Stimulated activated CD8-positive, alpha-beta memory T cell treated with anti-CD3 and anti-CD28 coated beads, Interleukin-7, amount 100 ng/mL, for 4 hours (primary cell): Measurements from ENCODE around the gene RUSF1.
"Not testable (repeated sequence)": the region's sequence is repeated elsewhere in the genome, so short reads cannot be mapped to it uniquely, and the experiment has no call there.

ENCODE experiments used
- DNase-seq, 2 donors: peaks; one replicate each; pipeline ENCODE4 v3.0.0-alpha.2; 2020; ENCODE audit warnings: low read depth in 2 of 2

RUSF1 gene

DNA sequence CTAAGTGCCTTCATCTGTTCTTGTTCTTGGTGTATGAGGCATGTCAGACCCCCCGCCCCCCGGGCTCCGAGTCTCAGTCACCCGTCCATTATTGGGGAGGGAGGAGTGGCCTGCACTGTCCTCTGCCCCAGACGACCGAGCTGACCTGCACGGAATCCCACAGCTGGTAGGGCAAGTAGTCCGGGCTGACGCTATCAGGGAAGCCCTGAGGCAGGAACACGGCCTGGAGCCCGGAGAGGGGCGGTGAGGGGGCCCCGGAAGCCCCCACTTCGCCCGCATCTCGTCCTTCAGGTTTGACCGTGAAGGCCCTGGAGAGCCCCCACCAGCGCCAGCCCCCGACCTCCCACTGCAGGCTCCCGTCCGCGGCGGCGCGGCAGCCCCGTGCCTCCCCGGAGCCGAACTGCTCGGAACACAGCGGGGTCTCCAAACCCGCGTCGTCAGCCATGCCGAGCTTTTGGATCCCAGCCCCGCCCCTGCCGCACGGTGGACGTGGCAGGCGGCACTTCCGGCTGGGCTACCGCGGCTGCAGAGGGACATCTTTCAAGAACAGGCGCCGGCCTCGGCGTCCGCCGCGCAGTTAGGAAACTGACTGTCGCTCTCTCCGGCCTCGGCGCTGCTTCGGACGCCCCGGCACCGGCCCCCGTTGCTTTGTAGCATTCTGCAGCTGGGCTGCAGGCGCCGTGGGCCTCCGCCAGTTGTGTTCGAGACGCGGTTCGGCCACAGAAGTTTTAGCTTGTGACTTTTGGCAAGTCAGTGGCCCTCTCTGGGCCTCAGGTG lies at the start of gene RUSF1:
RUSF1 (minus strand) TSS at position 463 of the 777 bp plus-strand sequence; CDS start at position 445, 18 bp downstream.
- DNase-seq = peak; percentile 66 to 78

DNA sequence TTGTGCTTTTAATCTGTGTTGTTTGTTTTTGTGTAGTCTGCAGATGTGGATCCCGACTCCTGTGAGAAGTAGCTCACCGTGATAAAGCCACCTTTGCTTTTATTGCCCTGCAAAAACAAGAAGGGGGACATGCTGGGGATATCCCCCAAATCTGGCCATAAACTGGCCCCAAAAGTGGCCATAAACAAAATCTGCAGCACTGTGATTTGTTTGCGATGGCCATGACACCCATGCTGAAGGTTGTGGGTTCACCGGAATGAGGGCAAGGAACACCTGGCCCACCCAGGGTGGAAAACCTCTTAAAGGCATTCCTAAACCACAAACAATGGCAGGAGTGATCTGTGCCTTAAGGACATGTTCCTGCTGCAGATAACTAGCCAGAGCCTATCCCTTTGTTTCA lies 34.6 kb upstream of the RUSF1 start:
- DNase-seq = no peak

DNA sequence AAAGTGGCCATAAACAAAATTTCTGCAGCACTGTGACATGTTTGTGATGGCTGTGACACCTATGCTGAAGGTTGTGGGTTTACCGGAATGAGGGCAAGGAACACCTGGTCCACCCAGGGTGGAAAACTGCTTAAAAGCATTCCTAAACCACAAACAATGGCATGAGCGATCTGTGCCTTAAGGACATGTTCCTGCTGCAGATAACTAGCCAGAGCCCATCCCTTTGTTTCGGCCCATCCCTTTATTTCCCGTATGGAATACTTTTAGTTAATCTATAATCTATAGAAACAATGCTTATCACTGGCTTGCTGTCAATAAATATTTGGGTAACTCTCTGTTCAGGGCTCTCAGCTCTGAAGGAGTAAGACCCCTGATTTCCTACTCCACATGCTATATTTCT lies 31.6 kb upstream of the RUSF1 start:
- not testable (repeated sequence) for DNase-seq

DNA sequence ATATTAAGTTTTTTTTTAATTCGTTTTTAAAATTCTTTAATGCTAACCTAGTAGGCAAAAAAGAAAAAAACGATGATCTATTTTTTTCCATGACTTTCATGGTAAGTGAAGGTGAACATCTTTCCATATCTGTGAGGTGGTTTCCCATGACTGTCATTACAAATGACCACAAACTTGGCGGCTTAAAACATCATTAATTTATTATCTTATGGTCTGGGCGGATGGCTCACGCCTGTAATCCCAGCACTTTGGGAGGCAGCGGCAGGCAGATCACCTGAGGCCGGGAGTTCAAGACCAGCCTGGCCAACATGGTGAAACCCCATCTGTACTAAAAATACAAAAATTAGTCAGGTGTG lies 30.0 kb upstream of the RUSF1 start:
- not testable (repeated sequence) for DNase-seq

DNA sequence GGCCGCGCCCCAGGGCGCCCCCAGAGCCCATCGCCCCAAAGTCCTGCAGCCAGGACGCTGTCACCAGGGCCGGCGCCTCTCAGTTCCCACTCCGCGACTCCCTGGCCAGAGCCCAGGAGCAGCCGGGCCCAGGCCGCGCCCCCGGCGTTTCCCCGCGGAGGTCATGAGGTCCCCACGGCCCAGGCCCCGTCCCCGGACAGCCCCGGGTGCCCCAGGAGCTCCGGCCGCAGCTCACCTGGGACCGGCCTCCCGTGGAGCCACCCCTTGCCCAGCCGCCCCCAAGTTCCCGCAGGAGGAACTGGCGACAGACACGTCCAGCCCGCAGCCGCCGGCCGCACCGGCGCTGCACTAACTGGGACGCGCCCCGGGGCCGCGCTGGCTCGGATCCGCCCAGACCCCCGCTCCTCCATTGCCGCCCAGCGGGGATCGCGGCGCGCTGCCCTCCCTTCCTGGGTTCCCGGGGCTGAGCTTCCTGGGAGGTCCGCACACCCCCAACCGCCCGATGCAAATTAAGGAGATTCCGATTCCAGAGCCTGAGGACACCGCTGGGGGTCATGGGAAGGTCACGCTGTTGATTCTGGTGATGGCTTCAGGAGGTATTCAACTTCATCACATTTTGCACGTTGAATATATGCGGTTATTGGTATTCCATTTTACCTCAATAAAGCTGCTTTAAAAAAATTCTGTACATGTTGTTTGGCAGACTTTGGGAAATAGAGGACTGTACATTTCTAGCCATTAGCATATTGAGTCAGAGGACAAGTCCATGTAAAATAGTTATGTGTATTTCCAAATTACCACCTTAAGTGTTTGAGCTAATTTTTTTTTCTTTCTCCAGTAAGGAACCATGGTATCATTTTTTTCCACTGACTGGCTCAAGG lies 29.4 kb upstream of the RUSF1 start:
- no peak for DNase-seq

DNA sequence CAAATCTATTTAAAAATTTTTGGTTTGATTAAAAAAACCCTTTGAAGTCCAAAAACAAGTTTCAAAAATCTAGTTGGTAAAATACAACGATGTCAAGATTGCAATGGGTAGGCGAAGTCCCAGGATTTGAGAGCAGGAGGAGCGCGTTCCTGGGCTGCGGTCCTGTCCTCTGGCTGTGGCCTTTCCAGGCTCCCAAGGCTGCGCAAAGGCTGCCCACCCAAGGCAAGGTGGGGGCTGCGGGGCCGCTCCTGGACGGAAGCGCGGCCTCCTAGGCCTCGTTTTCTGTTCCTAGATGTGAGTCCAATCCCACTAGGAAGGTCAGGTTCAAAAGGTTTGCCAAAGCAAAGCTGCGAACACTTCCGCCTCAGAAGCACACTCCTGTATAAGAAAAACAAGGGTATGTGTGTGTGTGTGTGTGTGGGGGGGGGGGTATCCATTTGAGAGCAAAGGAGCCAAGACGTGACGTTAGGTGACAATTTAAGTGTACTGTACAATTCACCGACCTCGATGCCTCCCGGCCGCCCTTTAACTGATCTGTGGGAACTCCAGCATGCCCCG lies 28.7 kb upstream of the RUSF1 start:
- no peak for DNase-seq

DNA sequence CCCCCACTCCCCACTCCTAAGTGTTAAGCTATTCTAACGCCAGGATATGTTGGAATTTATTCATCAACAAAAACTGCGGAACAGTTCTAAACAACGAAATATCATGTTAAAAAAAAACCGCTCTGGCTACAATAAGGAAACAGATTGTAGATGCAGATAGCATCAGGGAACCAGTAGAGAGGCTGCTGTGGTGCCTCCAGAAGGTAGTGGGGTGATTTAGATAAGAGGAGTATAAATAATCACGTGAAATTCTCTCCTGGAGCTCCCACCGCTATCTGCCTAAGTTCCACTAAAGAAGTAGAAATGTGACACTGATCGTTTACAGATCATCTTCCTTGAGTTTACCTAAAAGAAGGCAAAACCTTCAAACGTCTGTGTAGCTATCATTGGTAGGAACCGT lies 27.5 kb upstream of the RUSF1 start:
- no peak for DNase-seq

DNA sequence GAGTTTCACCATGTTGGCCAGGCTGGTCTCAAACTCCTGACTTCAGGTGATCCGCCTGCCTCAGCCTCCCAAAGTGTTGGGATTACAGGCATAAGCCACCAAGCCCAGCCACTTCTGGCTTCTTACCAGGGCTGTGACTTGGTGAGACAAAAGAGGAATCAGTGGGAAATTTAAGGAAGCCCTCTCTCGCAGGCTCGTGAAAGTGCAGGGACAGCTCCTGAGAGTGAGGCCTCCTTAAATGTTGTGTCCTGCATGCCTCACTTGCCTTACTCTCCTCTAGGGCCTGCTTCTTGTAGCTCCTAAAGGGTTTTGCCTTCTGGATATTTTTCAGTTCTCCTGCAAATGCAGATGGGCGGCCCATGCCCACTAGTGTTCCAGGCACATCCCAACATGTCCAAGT lies 24.7 kb upstream of the RUSF1 start:
- DNase-seq = no peak

DNA sequence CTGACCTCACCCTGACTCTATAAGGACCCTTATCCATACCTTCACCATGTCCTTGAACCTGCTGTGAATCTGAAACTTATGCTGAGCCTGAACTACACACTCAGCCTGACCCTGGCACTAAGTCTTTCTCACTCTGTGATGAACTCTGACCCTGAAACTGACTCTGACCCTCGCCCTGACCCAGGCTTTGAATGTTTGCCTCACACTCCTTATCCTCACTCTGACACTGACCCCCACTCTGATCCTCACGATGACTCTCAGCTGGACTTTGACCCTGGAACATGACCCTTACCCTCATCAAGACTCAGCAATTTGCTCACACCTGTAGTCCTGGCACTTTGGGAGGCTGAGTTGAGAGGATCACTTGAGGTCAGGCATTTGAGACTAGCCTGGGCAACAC lies 23.9 kb upstream of the RUSF1 start:
- DNase-seq = no peak

DNA sequence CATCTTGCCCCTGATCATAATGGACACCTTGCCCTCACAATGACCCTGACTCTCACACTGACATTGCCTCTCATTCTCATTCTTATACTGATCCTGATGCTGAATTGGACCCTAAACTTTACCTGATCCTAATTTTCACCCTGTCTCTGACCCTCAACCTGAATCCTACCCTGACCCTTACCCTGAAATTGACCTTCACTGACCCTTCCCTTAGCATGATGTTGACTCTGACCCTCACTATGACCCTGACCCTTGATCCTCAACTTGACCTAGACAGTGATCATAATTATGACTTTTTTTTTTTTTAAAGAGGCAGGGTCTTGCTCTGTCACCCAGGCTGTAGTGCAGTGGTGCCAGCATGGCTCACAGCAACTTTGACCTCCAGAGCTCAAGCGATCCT lies 22.9 kb upstream of the RUSF1 start:
- DNase-seq = no peak

DNA sequence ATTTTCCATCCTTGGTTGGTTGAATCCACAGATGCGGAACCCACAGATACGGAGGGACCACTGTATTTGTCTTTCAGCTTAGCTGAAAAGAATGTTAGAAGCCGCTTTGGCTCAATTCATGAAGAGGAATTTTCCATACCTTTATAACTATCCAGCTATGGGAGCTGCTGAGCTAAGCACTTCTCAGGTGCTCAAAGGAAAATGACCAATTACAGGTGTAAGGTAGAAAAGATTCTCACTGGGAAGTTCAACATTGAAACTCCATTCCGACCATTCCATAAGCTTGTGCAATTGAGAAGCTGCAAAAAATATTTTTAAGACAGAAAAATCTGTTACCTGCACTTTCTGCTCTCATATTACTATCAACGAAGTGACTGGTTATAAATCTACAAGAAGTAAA lies 22.2 kb upstream of the RUSF1 start:
- no peak for DNase-seq

DNA sequence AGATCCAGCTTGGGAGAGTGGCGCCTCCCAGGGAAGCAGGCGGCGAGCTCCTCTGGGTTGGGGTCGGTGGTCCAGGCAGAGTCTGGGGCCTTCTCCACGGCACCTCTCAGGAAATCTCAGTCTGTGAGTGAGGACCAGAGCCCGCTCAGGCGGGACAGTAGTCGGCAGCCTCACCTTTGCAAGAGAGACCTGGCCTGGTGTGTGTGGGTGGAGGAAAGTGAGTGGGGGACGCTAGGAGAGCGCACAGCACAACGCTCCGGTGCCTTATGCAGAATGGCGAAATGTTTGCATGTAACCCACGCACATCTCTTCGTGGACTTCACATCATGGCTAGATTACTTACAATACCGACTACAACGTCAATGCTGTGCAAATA lies 21.7 kb upstream of the RUSF1 start:
- DNase-seq = no peak

DNA sequence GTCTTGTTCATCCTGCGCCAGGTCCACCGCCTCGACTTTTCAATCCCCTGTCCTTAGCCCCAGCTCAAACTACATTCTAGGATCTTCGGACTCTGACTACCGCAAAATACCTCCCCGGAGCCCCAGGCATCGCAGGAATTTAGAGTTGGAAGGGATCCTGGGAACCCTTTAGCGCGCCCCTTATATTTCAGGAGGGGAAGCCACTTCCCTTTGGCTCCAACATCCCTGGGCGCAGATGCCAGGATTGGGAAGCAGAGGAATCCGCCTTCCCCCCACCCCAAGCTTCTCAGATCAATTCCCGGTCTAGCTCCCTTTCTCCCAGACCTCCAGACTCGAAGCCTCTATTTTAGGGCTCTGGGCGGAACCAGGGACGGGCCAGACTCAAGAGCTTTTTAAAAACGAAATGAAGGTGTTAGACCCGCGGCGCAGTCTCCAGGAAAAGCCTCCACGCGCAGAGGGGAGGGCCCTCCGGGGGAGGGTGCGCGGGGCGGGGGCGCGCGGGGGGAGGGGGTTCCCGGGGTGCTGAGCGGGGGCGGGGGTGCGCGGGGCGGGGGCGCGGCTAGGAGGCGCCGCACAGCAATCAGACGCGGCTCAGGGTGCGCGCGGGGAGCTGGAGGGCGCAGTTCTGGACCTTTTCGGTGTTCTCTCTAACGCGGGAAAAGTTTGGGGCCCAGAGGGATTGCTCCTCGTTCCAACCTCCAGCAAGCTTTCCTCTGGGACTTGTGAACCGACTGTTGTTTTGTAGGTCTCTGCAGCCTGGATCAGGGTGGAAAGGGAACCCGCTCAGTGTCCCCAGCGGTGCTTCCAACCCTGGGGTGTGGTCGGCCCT lies 21.1 kb upstream of the RUSF1 start:
- peak in 1 of 2 donors; percentile 4 for DNase-seq

DNA sequence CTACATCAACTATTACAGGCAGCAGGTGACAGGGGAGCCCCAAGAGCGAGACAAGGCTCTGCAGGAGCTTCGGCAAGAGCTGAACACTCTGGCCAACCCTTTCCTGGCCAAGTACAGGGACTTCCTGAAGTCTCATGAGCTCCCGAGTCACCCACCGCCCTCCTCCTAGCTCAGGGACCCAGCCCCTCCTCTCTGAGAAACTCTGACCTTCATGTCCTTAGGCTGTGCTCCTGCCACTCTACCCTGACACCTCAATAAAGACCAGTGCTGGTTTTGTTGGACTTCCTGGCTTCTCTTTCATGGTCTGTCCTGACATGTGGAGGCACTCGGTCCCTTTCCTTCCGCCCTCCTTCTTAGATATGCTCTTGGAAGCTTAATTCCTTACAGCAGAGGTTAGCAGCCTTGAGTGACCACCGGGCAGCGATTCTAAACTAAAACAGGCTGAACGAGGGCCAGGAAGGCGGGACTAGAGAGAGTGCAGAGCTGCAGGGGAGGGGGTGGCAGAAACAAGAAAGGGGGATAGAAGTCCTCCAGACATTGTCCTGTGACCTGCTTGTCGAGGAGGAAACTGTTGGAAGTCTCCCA lies 20.4 kb upstream of the RUSF1 start:
- DNase-seq = no peak

DNA sequence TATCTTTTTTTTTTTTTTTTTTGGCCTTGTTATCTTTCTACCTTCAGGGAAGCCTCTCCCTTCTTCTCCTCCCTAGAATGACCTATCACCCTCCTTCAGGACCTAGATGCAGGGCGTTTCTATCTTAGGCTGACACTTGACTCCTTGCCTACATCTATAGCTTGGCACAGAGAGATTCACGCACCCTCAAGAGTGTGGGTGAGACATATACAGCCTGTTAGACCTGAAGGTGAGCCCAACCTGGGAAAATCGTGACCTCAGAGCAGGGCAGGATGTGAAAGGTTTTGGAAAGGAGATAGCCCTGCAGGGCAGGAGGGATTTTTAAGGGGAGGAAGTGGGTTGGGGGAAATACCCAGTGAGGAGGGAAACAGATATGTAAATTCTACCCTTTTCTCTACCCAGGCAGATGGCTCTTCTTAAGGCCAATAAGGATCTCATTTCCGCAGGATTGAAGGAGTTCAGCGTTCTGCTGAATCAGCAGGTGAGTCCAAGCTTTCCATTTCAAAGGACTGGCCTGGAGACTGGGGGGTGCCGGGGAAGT lies 19.6 kb upstream of the RUSF1 start, which contains the start of gene AHSP:
AHSP (plus strand) TSS at position 167 of the 541 bp plus-strand sequence; CDS start at position 407, 240 bp downstream.
- no peak for DNase-seq

DNA sequence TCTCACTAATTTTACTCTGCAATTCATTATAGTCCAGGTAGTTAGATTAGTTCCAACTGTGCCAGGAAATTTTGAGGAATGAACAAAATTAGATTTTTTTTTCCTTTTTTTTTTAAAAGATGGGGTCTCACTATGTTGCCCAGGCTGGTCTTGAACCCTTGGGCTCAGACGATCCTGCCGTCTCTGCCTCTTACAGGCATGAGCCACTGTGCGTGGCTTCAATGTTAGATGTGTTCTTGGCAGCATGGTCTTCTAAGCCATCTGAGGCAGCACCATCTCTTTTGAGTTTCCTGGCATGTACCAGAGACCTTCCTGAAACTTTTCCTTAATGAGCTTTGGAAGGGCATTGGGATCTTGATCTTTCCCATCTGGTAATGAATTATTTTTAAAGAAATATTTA lies 16.9 kb upstream of the RUSF1 start:
- no peak for DNase-seq

DNA sequence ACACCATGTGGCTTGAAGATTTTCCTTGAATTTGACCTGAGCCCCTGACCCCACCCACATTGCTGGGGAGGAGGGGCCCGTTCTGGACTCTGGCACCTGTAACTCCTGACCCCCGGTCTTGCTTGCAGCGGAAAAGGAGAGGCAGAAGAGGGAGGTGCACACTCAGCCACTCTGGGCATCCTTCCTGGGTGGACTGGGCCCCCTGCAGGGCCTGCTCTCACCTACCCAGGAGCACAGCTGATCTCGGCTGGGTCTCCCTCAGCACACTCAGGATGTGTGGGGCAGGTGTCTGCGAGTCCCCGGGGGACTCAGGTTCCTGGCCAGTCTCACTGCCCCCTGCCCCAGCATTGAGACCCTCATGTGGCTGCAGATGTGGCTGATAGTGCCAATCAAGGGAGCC lies 15.6 kb upstream of the RUSF1 start:
- DNase-seq = not testable (repeated sequence)

DNA sequence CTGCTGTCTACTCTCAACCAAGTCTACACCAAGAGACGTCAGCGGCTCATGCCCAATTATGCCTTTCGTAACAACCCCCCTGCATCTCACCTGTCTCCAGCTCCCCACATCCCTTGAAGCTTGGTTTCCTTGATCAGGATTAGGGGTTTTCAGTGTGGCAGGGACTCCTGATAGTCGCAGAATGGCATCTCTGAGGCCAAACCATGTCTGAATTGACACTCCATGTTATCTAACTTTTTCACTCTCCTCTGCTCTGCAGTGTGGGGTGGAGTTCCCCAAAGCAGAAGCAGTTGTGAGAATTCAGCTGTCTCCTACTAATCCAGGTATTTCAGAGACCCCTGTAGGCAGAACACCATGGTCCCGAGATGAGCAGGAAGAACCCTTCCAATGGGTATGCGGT lies 13.9 kb upstream of the RUSF1 start:
- DNase-seq = no peak

DNA sequence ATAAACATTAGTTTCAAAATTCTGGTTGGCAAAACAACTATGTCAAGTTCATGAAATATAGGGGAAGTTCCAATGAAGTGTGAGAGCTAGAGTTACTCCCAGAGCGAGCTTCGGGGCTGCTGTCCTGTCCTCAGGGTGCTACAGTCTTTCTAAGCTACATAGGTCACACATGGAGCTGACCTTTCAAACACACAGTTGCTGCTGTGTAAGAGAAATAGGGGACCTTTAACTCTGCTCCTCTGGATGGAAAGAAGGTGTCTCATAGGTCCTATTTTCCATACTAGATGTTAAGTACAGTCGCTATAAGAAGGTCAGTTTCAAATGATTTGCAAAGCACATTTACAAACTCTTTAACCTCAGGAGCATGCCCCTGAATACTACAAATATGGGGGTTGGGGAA lies 13.2 kb upstream of the RUSF1 start:
- no peak for DNase-seq

DNA sequence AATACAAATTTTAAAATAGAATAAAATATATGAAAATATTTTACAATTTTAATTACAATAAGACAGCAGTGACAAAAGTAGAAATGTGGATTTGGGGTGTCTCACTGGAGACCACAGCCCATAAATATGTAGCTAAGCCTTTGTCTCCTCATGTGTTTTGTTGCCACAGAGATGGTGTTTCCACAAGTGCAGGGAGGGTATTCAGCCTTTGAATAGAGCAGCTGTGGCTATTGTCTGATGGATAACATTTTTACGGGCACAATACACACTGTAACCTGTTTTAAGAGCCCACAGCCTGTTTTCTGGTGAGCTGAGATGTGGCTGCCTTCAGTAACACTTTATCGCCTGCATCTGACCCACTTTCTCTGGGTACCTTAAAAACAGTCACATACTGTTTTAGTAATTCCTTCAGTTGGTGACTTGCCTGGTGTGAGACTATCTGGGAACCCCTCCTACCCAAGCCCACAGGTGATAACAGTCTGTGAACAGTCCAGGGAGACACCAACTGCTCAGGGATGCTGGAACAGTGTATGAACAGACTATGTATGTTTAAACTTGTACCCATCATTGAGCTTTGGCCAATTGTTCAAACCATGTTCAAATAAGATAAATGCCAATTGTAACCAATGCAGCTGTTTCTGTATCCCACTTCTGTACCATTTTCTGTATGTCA lies 11.7 kb upstream of the RUSF1 start:
- DNase-seq = no peak
